Vagina (tissue), 2 donors: ENCODE data around the gene CKLF. TPM values are rescaled to one million over a fixed set of nuclear protein-coding genes. Genes with fewer than 3 reads are reported as not detected.
"Not testable (repeated sequence)": the region's sequence is repeated elsewhere in the genome, so short reads cannot be mapped to it uniquely, and the experiment has no call there.

Experiments
- DNase-seq, 2 donors: peaks; one replicate each; pipeline ENCODE4 v3.0.0-alpha.2; 2017; ENCODE audit errors: extremely low spot score in 2 of 2
- H3K27ac ChIP-seq: fragments of 200-600 bp; sonication (generic); one replicate; pipeline ENCODE4 v1.5.1; 2019
- H3K27me3 ChIP-seq: fragments of 200-600 bp; sonication (generic); one replicate; pipeline ENCODE4 v1.5.1; 2019
- H3K36me3 ChIP-seq, 2 donors: fragments of 200-600 bp; sonication (generic); one replicate each; pipeline ENCODE4 v1.5.1; 2017 to 2019
- H3K4me1 ChIP-seq: fragments of 200-600 bp; sonication (generic); one replicate; pipeline ENCODE4 v1.5.1; 2019
- H3K4me3 ChIP-seq, 2 donors: fragments of 200-600 bp; sonication (generic); 1 replicate in 1 of 2; 2 replicates in 1 of 2; pipeline ENCODE4 v1.5.1; 2016 to 2019
- H3K9me3 ChIP-seq: fragments of 200-600 bp; sonication (generic); one replicate; pipeline ENCODE4 v1.5.1; 2019
- POLR2A ChIP-seq, 2 donors: fragments of 450-650 bp; IDR thresholded peaks; one replicate each; pipeline ENCODE4 v1.6.1; 2017; ENCODE audit warnings: antibody characterized with exemption in 2 of 2, mild to moderate bottlenecking in 2 of 2, moderate library complexity in 2 of 2
- POLR2AphosphoS5 ChIP-seq, 2 donors: sonication (generic); formaldehyde crosslinking; IDR thresholded peaks; one replicate each; pipeline ENCODE4 v1.9.0; 2017; ENCODE audit warnings: antibody characterized with exemption in 2 of 2, mild to moderate bottlenecking in 2 of 2, low read depth in 1 of 2; ENCODE audit not compliant: insufficient read depth in 1 of 2
- intact Hi-C: fragments of 100-400 bp; cut with DNase I; formaldehyde crosslinking; loops from one replicate; pipeline ENCODE4 v1.15.1; 2023
- total RNA-seq: library from RNA; depleted of rRNA; stranded (reverse); fragments of >200 nt; gene quantifications from one replicate; pipeline ENCODE4 v1.2.3, GENCODE V29; 2016
- TF ChIP-seq, protein P1 (sequence below), 3 experiments: fragments of 450-650 bp in 2 of 3; fragments of 200-600 bp in 1 of 3; sonication (generic) in 1 of 3; IDR thresholded peaks; one replicate each; pipeline ENCODE4 v1.5.1; 2017 to 2019; ENCODE audit warnings: antibody characterized with exemption in 3 of 3, mild to moderate bottlenecking in 2 of 3, moderate library complexity in 2 of 3

Gene CKLF
- total RNA-seq, 1 donor from 2014 or later: 52.3 TPM

GRCh38 chr16:66510711-66511601 is 41.4 kb upstream of the CKLF start:
- Histone ChIP-seq H3K4me3 (peak overlapping the region in 1 of 2 donors; percentile 11), H3K36me3 (no peaks in the 10 kb centered on the region), H3K27me3 (no peaks in the 10 kb centered on the region), H3K9me3 (no peaks in the 10 kb centered on the region), H3K27ac (peak overlapping the region; percentile 60), H3K4me1 (peaks cover 53% of the 10 kb centered on the region)
- intact Hi-C loops: no loop called here
- no peak for DNase-seq
- TF ChIP-seq POLR2AphosphoS5 (IDR thresholded peaks at IDR 0.05; ENCODE audit: insufficient read depth in 1 of 2, low read depth in 1 of 2): no peak
- TF ChIP-seq, protein P1, sequence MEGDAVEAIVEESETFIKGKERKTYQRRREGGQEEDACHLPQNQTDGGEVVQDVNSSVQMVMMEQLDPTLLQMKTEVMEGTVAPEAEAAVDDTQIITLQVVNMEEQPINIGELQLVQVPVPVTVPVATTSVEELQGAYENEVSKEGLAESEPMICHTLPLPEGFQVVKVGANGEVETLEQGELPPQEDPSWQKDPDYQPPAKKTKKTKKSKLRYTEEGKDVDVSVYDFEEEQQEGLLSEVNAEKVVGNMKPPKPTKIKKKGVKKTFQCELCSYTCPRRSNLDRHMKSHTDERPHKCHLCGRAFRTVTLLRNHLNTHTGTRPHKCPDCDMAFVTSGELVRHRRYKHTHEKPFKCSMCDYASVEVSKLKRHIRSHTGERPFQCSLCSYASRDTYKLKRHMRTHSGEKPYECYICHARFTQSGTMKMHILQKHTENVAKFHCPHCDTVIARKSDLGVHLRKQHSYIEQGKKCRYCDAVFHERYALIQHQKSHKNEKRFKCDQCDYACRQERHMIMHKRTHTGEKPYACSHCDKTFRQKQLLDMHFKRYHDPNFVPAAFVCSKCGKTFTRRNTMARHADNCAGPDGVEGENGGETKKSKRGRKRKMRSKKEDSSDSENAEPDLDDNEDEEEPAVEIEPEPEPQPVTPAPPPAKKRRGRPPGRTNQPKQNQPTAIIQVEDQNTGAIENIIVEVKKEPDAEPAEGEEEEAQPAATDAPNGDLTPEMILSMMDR (IDR thresholded peaks at IDR 0.05): no peak
- no peak for TF ChIP-seq POLR2A (IDR thresholded peaks at IDR 0.05)

GRCh38 chr16:66511602-66512271 is 40.6 kb upstream of the CKLF start:
- no peak for DNase-seq
- H3K27me3 ChIP-seq: no peaks in the 10 kb centered on the region
- H3K9me3 ChIP-seq: no peaks in the 10 kb centered on the region
- peak; percentile 19 to 43 for TF ChIP-seq POLR2AphosphoS5 (IDR thresholded peaks at IDR 0.05; ENCODE audit: insufficient read depth in 1 of 2, low read depth in 1 of 2)
- TF ChIP-seq, protein P1 (IDR thresholded peaks at IDR 0.05): no peak
- H3K4me3 ChIP-seq: peak overlapping the region in 1 of 2 donors; percentile 11
- intact Hi-C loops: no loop called here
- H3K4me1 ChIP-seq: peaks cover 60% of the 10 kb centered on the region
- peak overlapping the region; percentile 60 for H3K27ac ChIP-seq
- H3K36me3 ChIP-seq: no peaks in the 10 kb centered on the region

DNA sequence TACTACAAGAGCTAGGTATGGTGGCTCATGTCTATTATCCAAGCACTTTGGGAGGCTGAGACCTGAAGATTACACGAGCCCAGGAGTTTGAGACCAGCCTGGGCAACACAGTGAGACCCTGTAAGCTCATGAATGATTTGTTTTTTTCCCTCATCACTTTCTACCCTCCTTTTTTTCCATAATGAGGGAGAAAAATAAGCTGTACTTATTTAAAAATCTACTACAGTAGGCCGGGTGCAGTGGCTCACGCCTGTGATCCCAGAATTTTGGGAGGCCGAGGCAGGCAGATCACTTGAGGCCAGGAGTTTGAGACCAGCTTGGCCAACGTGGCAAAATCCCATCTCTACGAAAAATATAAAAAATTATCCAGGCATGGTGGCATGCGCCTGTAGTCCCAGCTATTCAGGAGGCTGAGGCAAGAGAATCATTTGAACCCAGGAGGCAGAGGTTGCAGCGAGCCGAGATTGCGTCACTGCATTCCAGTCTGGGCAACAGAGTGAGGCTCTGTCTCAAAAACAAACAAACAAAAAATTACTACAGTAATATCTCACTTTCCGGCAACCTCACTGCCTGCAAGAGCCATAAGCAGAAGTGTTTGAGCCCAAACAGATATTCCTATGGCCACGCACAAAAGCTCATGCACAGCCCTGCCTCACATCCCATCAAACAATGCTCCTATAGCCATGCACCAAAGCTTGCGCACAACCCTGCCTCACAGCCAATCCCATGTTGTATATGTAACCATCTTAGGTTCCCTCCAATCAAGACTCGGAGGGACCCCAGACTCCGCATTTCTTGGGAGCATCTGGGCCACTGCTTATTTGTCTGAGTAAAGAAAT is 39.9 kb upstream of the CKLF start:
- Histone ChIP-seq H3K4me3 (no peak overlapping the region), H3K27ac (peak overlapping the region; percentile 60), H3K4me1 (peaks cover 67% of the 10 kb centered on the region), H3K27me3 (no peaks in the 10 kb centered on the region), H3K9me3 (no peaks in the 10 kb centered on the region), H3K36me3 (no peaks in the 10 kb centered on the region)
- intact Hi-C loops: no loop called here
- DNase-seq: no peak
- TF ChIP-seq POLR2AphosphoS5 (IDR thresholded peaks at IDR 0.05; ENCODE audit: insufficient read depth in 1 of 2, low read depth in 1 of 2): no peak
- TF ChIP-seq POLR2A (IDR thresholded peaks at IDR 0.05): no peak
- TF ChIP-seq, protein P1 (IDR thresholded peaks at IDR 0.05): no peak

DNA sequence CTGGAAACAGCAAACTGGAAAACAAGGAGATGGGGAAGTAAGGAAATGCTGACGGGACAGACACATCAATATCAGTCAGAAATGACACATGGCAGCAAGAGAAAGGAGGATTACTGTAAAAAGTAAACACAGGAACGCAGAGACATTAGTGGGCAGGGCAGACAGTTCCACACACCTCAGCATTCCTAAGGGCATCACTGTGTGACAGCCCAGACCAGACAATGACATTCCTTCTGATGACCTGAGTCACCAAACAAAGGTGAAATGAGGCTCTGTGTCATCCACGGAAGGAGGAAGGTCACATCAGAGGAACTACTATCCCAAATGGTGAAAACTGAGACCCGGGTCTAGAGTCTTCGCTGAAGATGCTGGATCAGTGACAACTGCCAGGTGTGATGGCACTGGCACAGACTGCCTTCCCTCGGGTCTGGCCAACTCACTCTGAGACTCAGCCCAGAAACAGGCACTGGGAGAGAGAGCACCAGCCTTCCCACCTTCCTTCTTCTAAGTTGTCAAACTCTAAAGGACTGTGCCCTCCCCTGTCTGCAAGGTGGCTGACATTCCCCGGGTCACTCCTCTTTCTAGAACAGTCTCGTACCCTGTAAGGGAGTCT is 39.2 kb upstream of the CKLF start:
- Histone ChIP-seq H3K27me3 (no peaks in the 10 kb centered on the region), H3K4me1 (peaks cover 69% of the 10 kb centered on the region), H3K4me3 (no peak overlapping the region), H3K36me3 (no peaks in the 10 kb centered on the region), H3K9me3 (no peaks in the 10 kb centered on the region), H3K27ac (no peak overlapping the region)
- intact Hi-C loops: no loop called here
- DNase-seq: no peak
- TF ChIP-seq, protein P1 (IDR thresholded peaks at IDR 0.05): no peak
- no peak for TF ChIP-seq POLR2AphosphoS5 (IDR thresholded peaks at IDR 0.05; ENCODE audit: insufficient read depth in 1 of 2, low read depth in 1 of 2)
- TF ChIP-seq POLR2A (IDR thresholded peaks at IDR 0.05): no peak

DNA sequence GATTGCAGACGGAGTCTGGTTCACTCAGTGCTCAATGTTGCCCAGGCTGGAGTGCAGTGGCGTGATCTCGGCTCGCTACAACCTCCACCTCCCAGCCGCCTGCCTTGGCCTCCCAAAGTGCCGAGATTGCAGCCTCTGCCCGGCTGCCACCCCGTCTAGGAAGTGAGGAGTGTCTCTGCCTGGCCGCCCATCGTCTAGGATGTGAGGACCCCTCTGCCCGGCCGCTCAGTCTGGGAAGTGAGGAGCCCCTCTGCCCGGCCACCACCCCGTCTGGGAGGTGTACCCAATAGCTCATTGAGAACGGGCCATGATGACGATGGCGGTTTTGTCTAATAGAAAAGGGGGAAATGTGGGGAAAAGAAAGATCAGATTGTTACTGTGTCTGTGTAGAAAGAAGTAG is 38.0 kb upstream of the CKLF start:
- intact Hi-C loops, H3K27me3 ChIP-seq, DNase-seq, H3K27ac ChIP-seq, H3K36me3 ChIP-seq, H3K9me3 ChIP-seq, H3K4me3 ChIP-seq: not testable (repeated sequence)
- peaks cover 66% of the 10 kb centered on the region for H3K4me1 ChIP-seq

GRCh38 chr16:66514980-66515595 is 37.3 kb upstream of the CKLF start:
- H3K27me3 ChIP-seq, DNase-seq, H3K4me3 ChIP-seq, intact Hi-C loops, H3K36me3 ChIP-seq, H3K9me3 ChIP-seq: not testable (repeated sequence)
- Histone ChIP-seq H3K4me1 (peaks cover 65% of the 10 kb centered on the region), H3K27ac (peak overlapping the region; percentile 94)
